DND-41 (cell line): ENCODE results near the gene NOSIP.

Experiments
- ATAC-seq: fragments of 200-7000 bp; cut with Tn5 transposase; 3 replicates; pipeline ENCODE4 v1.9.1; 2021; ENCODE audit warnings: low read depth; ENCODE audit not compliant: insufficient read depth
- DNase-seq: peaks from one replicate; pipeline ENCODE4 v3.0.0-alpha.2; 2020
- H2AFZ ChIP-seq: 2 replicates; pipeline ENCODE4 v1.6.0; 2012; ENCODE audit warnings: low read depth, low read length
- H3K27ac ChIP-seq: 2 replicates; pipeline ENCODE4 v1.5.1; 2012; ENCODE audit warnings: low read length, inconsistent platforms
- H3K27me3 ChIP-seq: fragments of 200-600 bp; sonication (generic); 2 replicates; pipeline ENCODE4 v1.6.0; 2012; ENCODE audit warnings: low read length, mild to moderate bottlenecking, inconsistent platforms; ENCODE audit not compliant: insufficient read depth, poor library complexity
- H3K36me3 ChIP-seq: 2 replicates; pipeline ENCODE4 v1.5.1; 2012; ENCODE audit warnings: low read length, inconsistent platforms; ENCODE audit not compliant: insufficient read depth
- H3K4me1 ChIP-seq: 2 replicates; pipeline ENCODE4 v1.5.1; 2012; ENCODE audit warnings: mild to moderate bottlenecking, low read length; ENCODE audit not compliant: insufficient read depth
- H3K4me2 ChIP-seq: 2 replicates; pipeline ENCODE4 v1.6.0; 2012; ENCODE audit warnings: mild to moderate bottlenecking, moderate library complexity, low read length, inconsistent platforms; ENCODE audit not compliant: insufficient read depth
- H3K4me3 ChIP-seq, 2 experiments: fragments of 200-600 bp in 1 of 2; shearing (Covaris generic) in 1 of 2; 2 replicates each; pipeline ENCODE4 v1.5.1; 2012 to 2016; ENCODE audit warnings: inconsistent platforms in 2 of 2, low read length in 2 of 2, mild to moderate bottlenecking in 2 of 2, low read depth in 1 of 2, moderate library complexity in 1 of 2
- H3K79me2 ChIP-seq: 2 replicates; pipeline ENCODE4 v1.6.0; 2012; ENCODE audit warnings: low read length, inconsistent platforms; ENCODE audit not compliant: insufficient read depth
- H3K9ac ChIP-seq: 2 replicates; pipeline ENCODE4 v1.6.0; 2012; ENCODE audit warnings: low read depth, mild to moderate bottlenecking, inconsistent platforms, low read length, moderate library complexity
- H3K9me3 ChIP-seq: 2 replicates; pipeline ENCODE4 v1.5.1; 2012; ENCODE audit warnings: low read length, moderate library complexity, mild to moderate bottlenecking, inconsistent platforms; ENCODE audit not compliant: insufficient read depth, severe bottlenecking
- H4K20me1 ChIP-seq: 2 replicates; pipeline ENCODE4 v1.6.0; 2012; ENCODE audit warnings: low read length; ENCODE audit not compliant: insufficient read depth
- CTCF ChIP-seq: IDR thresholded peaks from 2 replicates; pipeline ENCODE4 v1.5.1; 2012; ENCODE audit warnings: borderline replicate concordance, low read length, moderate library complexity, mild to moderate bottlenecking; ENCODE audit not compliant: poor library complexity, severe bottlenecking; ENCODE audit errors: extremely low read depth
- EZH2 ChIP-seq: IDR thresholded peaks from 3 replicates; pipeline ENCODE4 v1.6.1; 2012; ENCODE audit warnings: borderline replicate concordance, low read depth, mild to moderate bottlenecking, moderate library complexity, low read length, inconsistent platforms; ENCODE audit not compliant: severe bottlenecking

The NOSIP gene

GRCh38 chr19:49574206-49574755 lies 6.1 kb downstream of the NOSIP start:
- Histone ChIP-seq H3K4me1 (peaks cover 17% of the 10 kb centered on the region), H2AFZ (no peak overlapping the region), H4K20me1 (peaks cover 25% of the 10 kb centered on the region; the same call in 1 of the 2 replicates), H3K79me2 (peaks cover 69% of the 10 kb centered on the region), H3K27me3 (no peaks in the 10 kb centered on the region), H3K9me3 (no peaks in the 10 kb centered on the region), H3K9ac (no peak overlapping the region), H3K36me3 (peaks cover 26% of the 10 kb centered on the region), H3K4me3 (no peak overlapping the region), H3K27ac (no peak overlapping the region; the same call in 1 of the 2 replicates), H3K4me2 (no peak overlapping the region)
- no peak for TF ChIP-seq CTCF
- DNase-seq (no peak), ATAC-seq (no peak)

- Histone ChIP-seq H3K4me1 (peaks cover 19% of the 10 kb centered on the region), H3K36me3 (peaks cover 26% of the 10 kb centered on the region), H3K9ac (no peak overlapping the region), H3K27me3 (no peaks in the 10 kb centered on the region), H4K20me1 (peaks cover 28% of the 10 kb centered on the region; the same call in 1 of the 2 replicates), H3K4me2 (no peak overlapping the region), H3K9me3 (no peaks in the 10 kb centered on the region), H2AFZ (no peak overlapping the region), H3K79me2 (peaks cover 62% of the 10 kb centered on the region), H3K4me3 (no peak overlapping the region), H3K27ac (no peak overlapping the region)
- ATAC-seq (no peak), DNase-seq (no peak)
- TF ChIP-seq CTCF (no peak), EZH2 (no peak)
Measured at GRCh38 chr19:49573425-49573824, 6.9 kb downstream of the NOSIP start.

GRCh38 chr19:49573009-49573408 lies 7.3 kb downstream of the NOSIP start:
- H3K4me2 ChIP-seq, result no peak overlapping the region
- no peak overlapping the region for H2AFZ ChIP-seq
- H3K4me1 ChIP-seq, result peaks cover 23% of the 10 kb centered on the region
- no peaks in the 10 kb centered on the region for H3K27me3 ChIP-seq
- ATAC-seq (no peak), DNase-seq (no peak)
- TF ChIP-seq EZH2 (no peak), CTCF (no peak)
- peaks cover 26% of the 10 kb centered on the region for H3K36me3 ChIP-seq
- no peak overlapping the region for H3K9ac ChIP-seq
- H3K27ac ChIP-seq, result no peak overlapping the region
- H3K4me3 ChIP-seq, result no peak overlapping the region
- peaks cover 58% of the 10 kb centered on the region for H3K79me2 ChIP-seq
- peaks cover 28% of the 10 kb centered on the region; the same call in 1 of the 2 replicates for H4K20me1 ChIP-seq
- H3K9me3 ChIP-seq, result no peaks in the 10 kb centered on the region
